Measurements from ENCODE around the gene RPL37A.
"Not testable (repeated sequence)": the region's sequence is repeated elsewhere in the genome, so short reads cannot be mapped to it uniquely, and the experiment has no call there.

- TF ChIP-seq POLR2A, CTCF (IDR thresholded peaks at IDR 0.05): not testable (repeated sequence)
Observed at GRCh38 chr2:216518566-216519119, 20.0 kb downstream of the RPL37A start.
